Caco-2 (cell line): ENCODE results near the gene CCL8. TPM values are rescaled to one million over a fixed set of nuclear protein-coding genes. Genes with fewer than 3 reads are reported as not detected.

Source experiments
- BruUV-seq: library from RNA; stranded (reverse); fragments of 400-500 nt; replicated peaks from 2 replicates; lab custom pipeline; 2021; lab: Mats Ljungman, UMichigan
- CTCF ChIA-PET: fragments of 300-600 bp; sonication (Branson Sonifier 250); formaldehyde crosslinking; loops from one replicate; lab custom pipeline; 2022; ENCODE audit warnings: antibody characterized with exemption; lab: Charles Lee
- POLR2A ChIA-PET: fragments of 300-600 bp; sonication (Branson Sonifier 250); formaldehyde crosslinking; loops from one replicate; lab custom pipeline; 2022; ENCODE audit warnings: antibody characterized with exemption; lab: Charles Lee
- DNase-seq, 2 experiments: peaks; one replicate each; pipeline versions ENCODE4 v3.0.0 to v3.0.0-alpha.2; 2020 to 2022
- H3K27me3 ChIP-seq: replicated peaks from 2 replicates; pipeline ENCODE4 v1.6.0; 2011; ENCODE audit warnings: low read length; ENCODE audit not compliant: control insufficient read depth, insufficient read depth
- H3K36me3 ChIP-seq: 2 replicates; pipeline ENCODE4 v1.5.1; 2011; ENCODE audit warnings: low read length; ENCODE audit not compliant: control insufficient read depth, insufficient read depth
- H3K4me1 ChIP-seq: fragments of 250-450 bp; sonication (Bioruptor Pico); 2 replicates; pipeline ENCODE4 v1.5.1; 2020; ENCODE audit warnings: mild to moderate bottlenecking
- H3K4me3 ChIP-seq: 2 replicates; pipeline ENCODE4 v1.5.1; 2011; ENCODE audit warnings: low read depth, mild to moderate bottlenecking, control low read depth, low read length
- H3K9me3 ChIP-seq: fragments of 250-450 bp; sonication (Bioruptor Pico); 2 replicates; pipeline ENCODE4 v1.5.1; 2020; ENCODE audit warnings: mild to moderate bottlenecking, moderate library complexity
- H3K27ac Mint-ChIP-seq: one replicate; pipeline ENCODE4 v1.8.0; 2022; ENCODE audit warnings: mixed read lengths; ENCODE audit not compliant: unreplicated experiment
- H3K27me3 Mint-ChIP-seq: one replicate; pipeline ENCODE4 v1.8.0; 2022; ENCODE audit warnings: mixed read lengths; ENCODE audit not compliant: insufficient read depth, unreplicated experiment
- H3K36me3 Mint-ChIP-seq: one replicate; pipeline ENCODE4 v1.8.0; 2022; ENCODE audit warnings: mild to moderate bottlenecking, mixed read lengths; ENCODE audit not compliant: insufficient read depth, unreplicated experiment
- H3K4me1 Mint-ChIP-seq: one replicate; pipeline ENCODE4 v1.8.0; 2022; ENCODE audit warnings: low read depth, mixed read lengths; ENCODE audit not compliant: unreplicated experiment
- H3K4me3 Mint-ChIP-seq: one replicate; pipeline ENCODE4 v1.8.0; 2022; ENCODE audit warnings: mild to moderate bottlenecking, moderate library complexity, mixed read lengths; ENCODE audit not compliant: unreplicated experiment
- H3K9me3 Mint-ChIP-seq: one replicate; pipeline ENCODE4 v1.8.0; 2022; ENCODE audit warnings: mixed read lengths; ENCODE audit not compliant: unreplicated experiment
- intact Hi-C: fragments of 100-400 bp; cut with micrococcal nuclease; formaldehyde crosslinking; loops from one replicate; pipeline ENCODE4 v1.10.0; 2022; ENCODE audit not compliant: unreplicated experiment
- total RNA-seq: library from RNA; stranded (reverse); gene quantifications from 2 replicates; pipeline ENCODE4 v1.2.3, GENCODE V29; 2022
- TF ChIP-seq, protein P1 (sequence below), 2 experiments: fragments of 200-600 bp in 1 of 2; IDR thresholded peaks; 1 replicate in 1 of 2; 2 replicates in 1 of 2; pipeline versions ENCODE4 v1.5.1 to v1.8.0; 2011 to 2022; ENCODE audit warnings: antibody characterized with exemption in 1 of 2, control low read depth in 1 of 2, inconsistent platforms in 1 of 2, low read depth in 1 of 2, low read length in 1 of 2, mild to moderate bottlenecking in 1 of 2, moderate library complexity in 1 of 2; ENCODE audit not compliant: insufficient read depth in 1 of 2, severe bottlenecking in 1 of 2, unreplicated experiment in 1 of 2

The CCL8 gene
- total RNA-seq, 1 experiment from 2014 or later: not detected

GRCh38 chr17:34369571-34369970, 50.3 kb downstream of the CCL8 start:
- no peaks in the 10 kb centered on the region for H3K9me3 Mint-ChIP-seq
- intact Hi-C loops: no loop called here
- no peak overlapping the region for H3K27ac Mint-ChIP-seq
- H3K4me3 ChIP-seq: no peak overlapping the region
- H3K36me3 Mint-ChIP-seq: no peaks in the 10 kb centered on the region
- DNase-seq: no peak
- no peaks in the 10 kb centered on the region for H3K9me3 ChIP-seq
- peaks cover 11% of the 10 kb centered on the region for H3K27me3 Mint-ChIP-seq
- peaks cover 9% of the 10 kb centered on the region; the same call in 1 of the 2 replicates for H3K4me1 ChIP-seq
- H3K4me3 Mint-ChIP-seq: no peak overlapping the region
- ChIA-PET CTCF (interaction anchor here (0.6 kb wide), 1 partner anchor 470 kb away, joined by 4 read pairs; no protein-coding TSS in a partner anchor), POLR2A (no interaction called here)
- H3K36me3 ChIP-seq: no peaks in the 10 kb centered on the region
- TF ChIP-seq, protein P1, sequence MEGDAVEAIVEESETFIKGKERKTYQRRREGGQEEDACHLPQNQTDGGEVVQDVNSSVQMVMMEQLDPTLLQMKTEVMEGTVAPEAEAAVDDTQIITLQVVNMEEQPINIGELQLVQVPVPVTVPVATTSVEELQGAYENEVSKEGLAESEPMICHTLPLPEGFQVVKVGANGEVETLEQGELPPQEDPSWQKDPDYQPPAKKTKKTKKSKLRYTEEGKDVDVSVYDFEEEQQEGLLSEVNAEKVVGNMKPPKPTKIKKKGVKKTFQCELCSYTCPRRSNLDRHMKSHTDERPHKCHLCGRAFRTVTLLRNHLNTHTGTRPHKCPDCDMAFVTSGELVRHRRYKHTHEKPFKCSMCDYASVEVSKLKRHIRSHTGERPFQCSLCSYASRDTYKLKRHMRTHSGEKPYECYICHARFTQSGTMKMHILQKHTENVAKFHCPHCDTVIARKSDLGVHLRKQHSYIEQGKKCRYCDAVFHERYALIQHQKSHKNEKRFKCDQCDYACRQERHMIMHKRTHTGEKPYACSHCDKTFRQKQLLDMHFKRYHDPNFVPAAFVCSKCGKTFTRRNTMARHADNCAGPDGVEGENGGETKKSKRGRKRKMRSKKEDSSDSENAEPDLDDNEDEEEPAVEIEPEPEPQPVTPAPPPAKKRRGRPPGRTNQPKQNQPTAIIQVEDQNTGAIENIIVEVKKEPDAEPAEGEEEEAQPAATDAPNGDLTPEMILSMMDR (IDR thresholded peaks at IDR 0.05; ENCODE audit: insufficient read depth in 1 of 2, low read depth in 1 of 2, low read length in 1 of 2, severe bottlenecking in 1 of 2, unreplicated experiment in 1 of 2): no peak
- no peaks in the 10 kb centered on the region for H3K27me3 ChIP-seq
- H3K4me1 Mint-ChIP-seq: peaks cover 6% of the 10 kb centered on the region
- BruUV-seq: no TSS peak

DNA sequence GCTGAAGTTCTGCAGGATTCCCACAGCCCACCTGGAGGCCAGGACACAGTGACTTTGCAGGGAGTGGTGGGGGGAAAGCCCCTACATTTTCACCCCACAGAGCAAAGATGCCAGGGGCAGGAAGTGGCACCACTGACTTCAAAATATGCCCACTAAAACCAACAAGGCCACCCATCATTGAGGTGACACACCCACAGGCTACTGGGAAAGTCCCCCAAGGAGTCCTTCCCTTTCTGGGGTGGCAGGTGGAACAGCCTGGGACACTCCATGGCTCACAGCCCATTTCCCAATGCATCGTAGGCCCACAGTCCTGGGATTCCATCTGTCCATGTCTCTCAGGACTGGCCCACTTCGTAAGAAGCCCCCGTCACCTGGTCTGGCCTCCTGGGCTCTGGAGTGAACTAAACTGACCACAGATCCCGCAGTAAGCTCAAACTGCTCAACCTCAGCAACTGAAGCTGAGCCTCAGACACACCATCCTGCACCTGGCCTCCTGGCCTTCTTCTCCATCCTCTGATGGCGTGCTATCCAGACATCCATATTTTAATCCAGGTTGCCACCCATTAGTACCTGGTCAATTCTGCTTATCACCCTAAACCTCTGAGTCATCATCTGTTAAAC, 51.3 kb downstream of the CCL8 start:
- CTCF ChIA-PET: interaction anchor here (0.6 kb wide), 1 partner anchor 471 kb away, joined by 4 read pairs; no protein-coding TSS in a partner anchor

DNA sequence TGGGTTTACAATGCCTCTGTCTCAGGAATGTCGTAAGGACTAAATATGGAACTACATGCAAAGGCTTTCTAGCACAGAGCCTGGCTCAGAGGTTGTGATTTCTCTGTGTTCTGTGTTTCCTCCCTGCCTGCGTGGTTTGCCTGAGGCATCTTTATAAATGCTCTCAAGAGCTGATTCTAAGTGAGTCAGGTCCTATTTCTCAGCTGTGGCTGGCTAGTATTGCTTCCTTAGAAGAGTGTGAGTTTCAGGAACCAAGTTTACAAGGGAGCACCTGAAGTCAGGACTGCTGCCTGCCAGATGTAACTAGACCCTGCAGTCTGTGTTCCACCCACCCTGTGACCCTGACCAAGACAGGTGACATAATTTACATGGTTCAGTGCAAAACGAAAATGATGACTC, 51.8 kb downstream of the CCL8 start:
- Histone ChIP-seq H3K9me3 (no peaks in the 10 kb centered on the region), H3K36me3 (no peaks in the 10 kb centered on the region), H3K4me3 (no peak overlapping the region), H3K27me3 (no peaks in the 10 kb centered on the region), H3K4me1 (peaks cover 9% of the 10 kb centered on the region; the same call in 1 of the 2 replicates)
- DNase-seq: no peak
- peaks cover 6% of the 10 kb centered on the region for H3K4me1 Mint-ChIP-seq
- no peak overlapping the region for H3K27ac Mint-ChIP-seq
- ChIA-PET CTCF (interaction anchor here (3.0 kb wide), 1 partner anchor 9 kb away, joined by 10 read pairs; no protein-coding TSS in a partner anchor), POLR2A (no interaction called here)
- intact Hi-C loops: no loop called here
- H3K27me3 Mint-ChIP-seq: peaks cover 11% of the 10 kb centered on the region
- H3K36me3 Mint-ChIP-seq: no peaks in the 10 kb centered on the region
- TF ChIP-seq, protein P1 (IDR thresholded peaks at IDR 0.05; ENCODE audit: insufficient read depth in 1 of 2, low read depth in 1 of 2, low read length in 1 of 2, severe bottlenecking in 1 of 2, unreplicated experiment in 1 of 2): no peak
- no TSS peak for BruUV-seq
- H3K9me3 Mint-ChIP-seq: no peaks in the 10 kb centered on the region
- no peak overlapping the region for H3K4me3 Mint-ChIP-seq

More for the DNA sequence above, 51.3 kb downstream of the CCL8 start:
- Histone ChIP-seq H3K27me3 (no peaks in the 10 kb centered on the region), H3K36me3 (no peaks in the 10 kb centered on the region), H3K9me3 (no peaks in the 10 kb centered on the region), H3K4me3 (no peak overlapping the region), H3K4me1 (peaks cover 9% of the 10 kb centered on the region; the same call in 1 of the 2 replicates)
- Mint-ChIP-seq H3K27me3 (peaks cover 12% of the 10 kb centered on the region), H3K9me3 (no peaks in the 10 kb centered on the region), H3K27ac (no peak overlapping the region), H3K36me3 (no peaks in the 10 kb centered on the region), H3K4me1 (peaks cover 6% of the 10 kb centered on the region), H3K4me3 (no peak overlapping the region)
- POLR2A ChIA-PET: no interaction called here
- TF ChIP-seq, protein P1 (IDR thresholded peaks at IDR 0.05; ENCODE audit: insufficient read depth in 1 of 2, low read depth in 1 of 2, low read length in 1 of 2, severe bottlenecking in 1 of 2, unreplicated experiment in 1 of 2): no peak
- BruUV-seq: no TSS peak
- DNase-seq: no peak
- intact Hi-C loops: no loop called here

Other genes with a start within 250 kb of the CCL8 start
- gene CCL2, start 64.2 kb upstream of the CCL8 start, total RNA-seq: 0.60 TPM in 1 of 2 replicates, not detected in the other
- not detected in 2 replicates for gene CCL7, start 49.2 kb upstream of the CCL8 start, total RNA-seq
- gene CCL11, start 33.7 kb upstream of the CCL8 start, total RNA-seq: not detected in 2 replicates
- not detected in 2 replicates for gene CCL13, start 37.0 kb downstream of the CCL8 start, total RNA-seq
- gene CCL1, start 43.8 kb downstream of the CCL8 start, total RNA-seq: not detected in 2 replicates